ENCODE results near the gene HSBP1. TPM values are rescaled to one million over a fixed set of nuclear protein-coding genes. Genes with fewer than 3 reads are reported as not detected.

The HSBP1 gene
- total RNA-seq, 1 experiment from 2014 or later = 230 TPM

- Histone ChIP-seq H3K23ac (ENCODE audit: insufficient read length, low read depth, low read length) (no peak overlapping the region), H3K27me3 (ENCODE audit: insufficient read depth, low read length) (no peaks in the 10 kb centered on the region), H2BK5ac (ENCODE audit: insufficient read length, low read length) (no peak overlapping the region), H3K9me3 (ENCODE audit: control insufficient read depth, low read depth, low read length) (no peaks in the 10 kb centered on the region), H4K20me1 (ENCODE audit: control insufficient read depth, insufficient read depth, insufficient read length) (no peaks in the 10 kb centered on the region), H2BK15ac (ENCODE audit: low read depth, low read length) (no peak overlapping the region), H3K79me1 (ENCODE audit: insufficient read depth, low read depth, low read length, poor library complexity, severe bottlenecking) (no peaks in the 10 kb centered on the region), H3K27ac (ENCODE audit: insufficient read length, low read depth, low read length) (no peak overlapping the region), H3K4me1 (ENCODE audit: insufficient read depth, low read length) (no peaks in the 10 kb centered on the region), H3K79me2 (ENCODE audit: insufficient read depth, low read length) (no peaks in the 10 kb centered on the region), H4K5ac (ENCODE audit: insufficient read length, low read depth, low read length) (no peak overlapping the region), H2BK120ac (ENCODE audit: low read depth, low read length, poor library complexity, severe bottlenecking) (no peak overlapping the region), H3K4ac (ENCODE audit: low read depth, low read length) (no peak overlapping the region), H3K18ac (ENCODE audit: insufficient read length, low read depth, low read length) (no peak overlapping the region), H3K23me2 (ENCODE audit: insufficient read length, low read depth, low read length, poor library complexity, severe bottlenecking) (no peaks in the 10 kb centered on the region), H3K14ac (ENCODE audit: insufficient read depth, low read length) (no peak overlapping the region), H4K8ac (replicated peaks; ENCODE audit: insufficient read length, low read depth, low read length) (no peak overlapping the region), H2BK12ac (ENCODE audit: insufficient read length, low read depth, low read length) (no peak overlapping the region), H3K56ac (ENCODE audit: insufficient read length, low read depth, low read length) (no peak overlapping the region), H3K4me2 (ENCODE audit: insufficient read depth, insufficient read length, low read length) (no peak overlapping the region), H2AK5ac (ENCODE audit: insufficient read length, low read length) (no peak overlapping the region), H2AFZ (ENCODE audit: low read length) (no peak overlapping the region), H4K91ac (ENCODE audit: insufficient read length, low read depth, low read length) (no peak overlapping the region), H3T11ph (ENCODE audit: low read length) (no peak overlapping the region), H3K9ac (ENCODE audit: extremely low read depth, insufficient read length, low read length) (no peak overlapping the region), H2BK20ac (ENCODE audit: low read depth, low read length, poor library complexity, severe bottlenecking) (no peak overlapping the region)
- peak overlapping the region in 1 of 3 experiments; percentile 29; a peak in 1 of 7 replicates for H3K27ac Mint-ChIP-seq
- no peak for DNase-seq
- H3K4me1 Mint-ChIP-seq = peaks cover 7 to 10% of the 10 kb centered on the region in 2 experiments
- TF ChIP-seq, protein P1, sequence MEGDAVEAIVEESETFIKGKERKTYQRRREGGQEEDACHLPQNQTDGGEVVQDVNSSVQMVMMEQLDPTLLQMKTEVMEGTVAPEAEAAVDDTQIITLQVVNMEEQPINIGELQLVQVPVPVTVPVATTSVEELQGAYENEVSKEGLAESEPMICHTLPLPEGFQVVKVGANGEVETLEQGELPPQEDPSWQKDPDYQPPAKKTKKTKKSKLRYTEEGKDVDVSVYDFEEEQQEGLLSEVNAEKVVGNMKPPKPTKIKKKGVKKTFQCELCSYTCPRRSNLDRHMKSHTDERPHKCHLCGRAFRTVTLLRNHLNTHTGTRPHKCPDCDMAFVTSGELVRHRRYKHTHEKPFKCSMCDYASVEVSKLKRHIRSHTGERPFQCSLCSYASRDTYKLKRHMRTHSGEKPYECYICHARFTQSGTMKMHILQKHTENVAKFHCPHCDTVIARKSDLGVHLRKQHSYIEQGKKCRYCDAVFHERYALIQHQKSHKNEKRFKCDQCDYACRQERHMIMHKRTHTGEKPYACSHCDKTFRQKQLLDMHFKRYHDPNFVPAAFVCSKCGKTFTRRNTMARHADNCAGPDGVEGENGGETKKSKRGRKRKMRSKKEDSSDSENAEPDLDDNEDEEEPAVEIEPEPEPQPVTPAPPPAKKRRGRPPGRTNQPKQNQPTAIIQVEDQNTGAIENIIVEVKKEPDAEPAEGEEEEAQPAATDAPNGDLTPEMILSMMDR (conservative IDR thresholded peaks at IDR 0.05) = no peak
- no peak overlapping the region for H3K4me3 Mint-ChIP-seq
- WGBS (ENCODE audit: extremely low coverage, insufficient read length, low lambda C conversion rate) = no CpG with 5 or more reads among the region's 11 CpGs
- H3K27me3 Mint-ChIP-seq (ENCODE audit: low read depth) = no peaks in the 10 kb centered on the region
- H3K9me3 Mint-ChIP-seq = peaks cover 14 to 17% of the 10 kb centered on the region in 2 experiments; a peak in 4 of 5 replicates
- no peaks in the 10 kb centered on the region; a peak in 3 of 7 replicates for H3K36me3 Mint-ChIP-seq (ENCODE audit: insufficient read depth in 1 of 3, low read depth in 3 of 3)
These were observed 45.4 kb upstream of the HSBP1 start for GRCh38 chr16:83762141-83762991.
